DND-41 (cell line): ENCODE results near the gene ZNF326.

ENCODE experiments used
- ATAC-seq: fragments of 200-7000 bp; cut with Tn5 transposase; 3 replicates; pipeline ENCODE4 v1.9.1; 2021; ENCODE audit warnings: low read depth; ENCODE audit not compliant: insufficient read depth
- DNase-seq: peaks from one replicate; pipeline ENCODE4 v3.0.0-alpha.2; 2020
- H2AFZ ChIP-seq: 2 replicates; pipeline ENCODE4 v1.6.0; 2012; ENCODE audit warnings: low read depth, low read length
- H3K27ac ChIP-seq: 2 replicates; pipeline ENCODE4 v1.5.1; 2012; ENCODE audit warnings: low read length, inconsistent platforms
- H3K27me3 ChIP-seq: fragments of 200-600 bp; sonication (generic); 2 replicates; pipeline ENCODE4 v1.6.0; 2012; ENCODE audit warnings: low read length, mild to moderate bottlenecking, inconsistent platforms; ENCODE audit not compliant: insufficient read depth, poor library complexity
- H3K36me3 ChIP-seq: 2 replicates; pipeline ENCODE4 v1.5.1; 2012; ENCODE audit warnings: low read length, inconsistent platforms; ENCODE audit not compliant: insufficient read depth
- H3K4me1 ChIP-seq: 2 replicates; pipeline ENCODE4 v1.5.1; 2012; ENCODE audit warnings: mild to moderate bottlenecking, low read length; ENCODE audit not compliant: insufficient read depth
- H3K4me2 ChIP-seq: 2 replicates; pipeline ENCODE4 v1.6.0; 2012; ENCODE audit warnings: mild to moderate bottlenecking, moderate library complexity, low read length, inconsistent platforms; ENCODE audit not compliant: insufficient read depth
- H3K4me3 ChIP-seq, 2 experiments: fragments of 200-600 bp in 1 of 2; shearing (Covaris generic) in 1 of 2; 2 replicates each; pipeline ENCODE4 v1.5.1; 2012 to 2016; ENCODE audit warnings: inconsistent platforms in 2 of 2, low read length in 2 of 2, mild to moderate bottlenecking in 2 of 2, low read depth in 1 of 2, moderate library complexity in 1 of 2
- H3K79me2 ChIP-seq: 2 replicates; pipeline ENCODE4 v1.6.0; 2012; ENCODE audit warnings: low read length, inconsistent platforms; ENCODE audit not compliant: insufficient read depth
- H3K9ac ChIP-seq: 2 replicates; pipeline ENCODE4 v1.6.0; 2012; ENCODE audit warnings: low read depth, mild to moderate bottlenecking, inconsistent platforms, low read length, moderate library complexity
- H3K9me3 ChIP-seq: 2 replicates; pipeline ENCODE4 v1.5.1; 2012; ENCODE audit warnings: low read length, moderate library complexity, mild to moderate bottlenecking, inconsistent platforms; ENCODE audit not compliant: insufficient read depth, severe bottlenecking
- H4K20me1 ChIP-seq: 2 replicates; pipeline ENCODE4 v1.6.0; 2012; ENCODE audit warnings: low read length; ENCODE audit not compliant: insufficient read depth
- EZH2 ChIP-seq: IDR thresholded peaks from 3 replicates; pipeline ENCODE4 v1.6.1; 2012; ENCODE audit warnings: borderline replicate concordance, low read depth, mild to moderate bottlenecking, moderate library complexity, low read length, inconsistent platforms; ENCODE audit not compliant: severe bottlenecking
- TF ChIP-seq, protein P1 (sequence below): IDR thresholded peaks from 2 replicates; pipeline ENCODE4 v1.5.1; 2012; ENCODE audit warnings: borderline replicate concordance, low read length, moderate library complexity, mild to moderate bottlenecking; ENCODE audit not compliant: poor library complexity, severe bottlenecking; ENCODE audit errors: extremely low read depth

ZNF326 gene, protein sequence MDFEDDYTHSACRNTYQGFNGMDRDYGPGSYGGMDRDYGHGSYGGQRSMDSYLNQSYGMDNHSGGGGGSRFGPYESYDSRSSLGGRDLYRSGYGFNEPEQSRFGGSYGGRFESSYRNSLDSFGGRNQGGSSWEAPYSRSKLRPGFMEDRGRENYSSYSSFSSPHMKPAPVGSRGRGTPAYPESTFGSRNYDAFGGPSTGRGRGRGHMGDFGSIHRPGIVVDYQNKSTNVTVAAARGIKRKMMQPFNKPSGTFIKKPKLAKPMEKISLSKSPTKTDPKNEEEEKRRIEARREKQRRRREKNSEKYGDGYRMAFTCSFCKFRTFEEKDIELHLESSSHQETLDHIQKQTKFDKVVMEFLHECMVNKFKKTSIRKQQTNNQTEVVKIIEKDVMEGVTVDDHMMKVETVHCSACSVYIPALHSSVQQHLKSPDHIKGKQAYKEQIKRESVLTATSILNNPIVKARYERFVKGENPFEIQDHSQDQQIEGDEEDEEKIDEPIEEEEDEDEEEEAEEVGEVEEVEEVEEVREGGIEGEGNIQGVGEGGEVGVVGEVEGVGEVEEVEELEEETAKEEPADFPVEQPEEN

DNA sequence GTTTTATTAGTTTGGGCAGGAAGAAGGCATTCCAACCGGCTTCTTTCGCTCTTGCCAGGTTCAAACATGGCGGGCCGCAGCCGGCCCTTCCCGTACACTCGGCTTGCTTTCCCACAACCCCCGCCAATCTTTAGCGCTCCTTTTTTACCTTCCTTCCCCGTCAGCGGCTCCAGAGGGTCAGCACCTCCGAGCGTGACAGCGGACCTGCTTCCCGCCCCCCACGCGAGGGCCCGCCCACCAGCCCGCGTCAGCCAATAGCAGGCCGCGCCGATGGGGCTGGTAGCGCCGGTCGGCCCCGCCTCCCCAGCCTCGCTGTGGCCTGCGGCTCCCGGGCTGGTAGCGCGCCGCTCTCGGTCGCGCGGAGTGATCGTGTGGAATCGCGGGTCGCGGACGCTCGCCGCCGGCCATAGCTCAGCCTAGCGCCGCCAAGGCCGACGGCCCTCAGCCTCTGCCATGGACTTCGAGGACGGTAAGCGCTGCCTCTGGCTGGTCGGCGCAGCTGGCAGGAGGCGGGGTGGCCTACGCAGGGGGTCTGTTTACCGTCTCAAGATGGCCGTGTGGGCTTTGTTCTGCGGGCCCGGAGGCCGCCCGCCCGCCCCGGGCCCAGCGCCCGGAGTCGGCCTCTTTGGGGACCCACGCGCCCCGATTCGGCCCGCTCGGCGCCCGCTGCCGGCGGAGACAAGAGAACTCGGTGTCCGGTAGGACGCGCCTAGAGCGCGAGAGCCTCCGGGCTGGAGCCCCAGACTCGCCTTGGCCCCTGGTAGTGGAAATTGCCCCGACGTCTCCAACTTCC, at the start of gene ZNF326:
Gene ZNF326 (plus strand): TSS at position 306 of the 793 bp plus-strand sequence. CDS start 148 bp downstream, at position 454.
- H3K4me3 ChIP-seq: peak within 1 kb of the TSS; percentile 50 to 92
- no peaks in the 10 kb centered on the region for H3K9me3 ChIP-seq
- H3K36me3 ChIP-seq: peaks cover 27% of the 10 kb centered on the region
- peak within 1 kb of the TSS; percentile 93 for H3K9ac ChIP-seq
- peaks cover 51% of the 10 kb centered on the region for H3K79me2 ChIP-seq
- H3K27ac ChIP-seq: peak within 1 kb of the TSS; percentile 96
- peak within 1 kb of the TSS; percentile 77 for H3K4me2 ChIP-seq
- peak within 1 kb of the TSS; percentile 91 for H2AFZ ChIP-seq
- ATAC-seq (peak; percentile 93), DNase-seq (peak; percentile 97)
- H3K27me3 ChIP-seq: no peaks in the 10 kb centered on the region
- peaks cover 44% of the 10 kb centered on the region for H3K4me1 ChIP-seq
- no peak for TF ChIP-seq EZH2
- TF ChIP-seq, protein P1, sequence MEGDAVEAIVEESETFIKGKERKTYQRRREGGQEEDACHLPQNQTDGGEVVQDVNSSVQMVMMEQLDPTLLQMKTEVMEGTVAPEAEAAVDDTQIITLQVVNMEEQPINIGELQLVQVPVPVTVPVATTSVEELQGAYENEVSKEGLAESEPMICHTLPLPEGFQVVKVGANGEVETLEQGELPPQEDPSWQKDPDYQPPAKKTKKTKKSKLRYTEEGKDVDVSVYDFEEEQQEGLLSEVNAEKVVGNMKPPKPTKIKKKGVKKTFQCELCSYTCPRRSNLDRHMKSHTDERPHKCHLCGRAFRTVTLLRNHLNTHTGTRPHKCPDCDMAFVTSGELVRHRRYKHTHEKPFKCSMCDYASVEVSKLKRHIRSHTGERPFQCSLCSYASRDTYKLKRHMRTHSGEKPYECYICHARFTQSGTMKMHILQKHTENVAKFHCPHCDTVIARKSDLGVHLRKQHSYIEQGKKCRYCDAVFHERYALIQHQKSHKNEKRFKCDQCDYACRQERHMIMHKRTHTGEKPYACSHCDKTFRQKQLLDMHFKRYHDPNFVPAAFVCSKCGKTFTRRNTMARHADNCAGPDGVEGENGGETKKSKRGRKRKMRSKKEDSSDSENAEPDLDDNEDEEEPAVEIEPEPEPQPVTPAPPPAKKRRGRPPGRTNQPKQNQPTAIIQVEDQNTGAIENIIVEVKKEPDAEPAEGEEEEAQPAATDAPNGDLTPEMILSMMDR: peak; percentile 16
- H4K20me1 ChIP-seq: peaks cover 28% of the 10 kb centered on the region; the same call in 1 of the 2 replicates

- H3K36me3 ChIP-seq: no peaks in the 10 kb centered on the region
- no peak overlapping the region for H3K9ac ChIP-seq
- no peak for TF ChIP-seq EZH2
- TF ChIP-seq, protein P1: no peak
- H3K79me2 ChIP-seq: no peaks in the 10 kb centered on the region
- DNase-seq (no peak), ATAC-seq (no peak)
- no peaks in the 10 kb centered on the region for H3K4me1 ChIP-seq
- H3K9me3 ChIP-seq: no peaks in the 10 kb centered on the region
- H3K27me3 ChIP-seq: no peaks in the 10 kb centered on the region
- no peak overlapping the region for H3K4me2 ChIP-seq
- no peak overlapping the region for H2AFZ ChIP-seq
- H4K20me1 ChIP-seq: no peaks in the 10 kb centered on the region
- no peak overlapping the region for H3K27ac ChIP-seq
- no peak overlapping the region for H3K4me3 ChIP-seq
Measured at GRCh38 chr1:89945852-89946476, 48.9 kb upstream of the ZNF326 start.

- DNase-seq: no peak
- Histone ChIP-seq H2AFZ (no peak overlapping the region), H3K9ac (no peak overlapping the region), H3K27me3 (no peaks in the 10 kb centered on the region), H3K79me2 (no peaks in the 10 kb centered on the region), H3K4me1 (no peaks in the 10 kb centered on the region), H3K36me3 (no peaks in the 10 kb centered on the region), H3K27ac (no peak overlapping the region), H4K20me1 (no peaks in the 10 kb centered on the region), H3K4me2 (no peak overlapping the region), H3K9me3 (no peaks in the 10 kb centered on the region), H3K4me3 (no peak overlapping the region)
- no peak for TF ChIP-seq EZH2
- TF ChIP-seq, protein P1: no peak
- no peak for ATAC-seq
Measured at GRCh38 chr1:89946532-89946931, 48.4 kb upstream of the ZNF326 start.
